ENCODE data around the gene ARAP1. TPM values are rescaled to one million over a fixed set of nuclear protein-coding genes. Genes with fewer than 3 reads are reported as not detected.

ARAP1 gene
- total RNA-seq, 1 experiment from 2014 or later = 73.6 TPM

GRCh38 chr11:72760539-72761405, 8.6 kb upstream of the ARAP1 start:
- CTCF ChIA-PET = interaction anchor here (0.7 kb wide), 1 partner anchor 364 kb away, joined by 7 read pairs; no protein-coding TSS in a partner anchor
- H3K27ac ChIP-seq (ENCODE audit: low read length) = no peak overlapping the region
- TF ChIP-seq POLR2AphosphoS5 (IDR thresholded peaks at IDR 0.05; ENCODE audit: low read depth, low read length) (no peak), SIN3A (IDR thresholded peaks at IDR 0.05; ENCODE audit: borderline replicate concordance, insufficient read depth, low read depth, low read length) (no peak), TCF7L2 (IDR thresholded peaks at IDR 0.05; ENCODE audit: low read depth, low read length) (no peak), REST (IDR thresholded peaks at IDR 0.05; ENCODE audit: insufficient read depth in 1 of 2, low read depth in 2 of 2, low read length in 1 of 2) (no peak), CTCF (IDR thresholded peaks at IDR 0.05) (no peak)
- intact Hi-C loops (cut with micrococcal nuclease; ENCODE audit: unreplicated experiment) = no loop called here
- BruUV-seq (replicated peaks) = no TSS peak
- H3K36me3 ChIP-seq (ENCODE audit: control insufficient read depth, insufficient read depth, low read length) = no peaks in the 10 kb centered on the region
- H3K27me3 ChIP-seq (ENCODE audit: control insufficient read depth, insufficient read depth, low read length) = no peaks in the 10 kb centered on the region
- no peaks in the 10 kb centered on the region for H3K4me1 ChIP-seq (ENCODE audit: control insufficient read depth, insufficient read depth, low read length)
- DNase-seq (ENCODE audit: low read depth, low spot score) = no peak
- POLR2A ChIA-PET = no interaction called here
- no peak overlapping the region for H3K4me3 ChIP-seq (ENCODE audit: low read depth in 2 of 2, low read length in 2 of 2)
- no peak for ATAC-seq
- no peaks in the 10 kb centered on the region for H3K9me3 ChIP-seq (ENCODE audit: control insufficient read depth, insufficient read depth, low read depth, low read length)
- in situ Hi-C loops (cut with HindIII; ENCODE audit: low pct_unique_long_range_greater_than_20kb, low sequenced_read_pairs) = no loop called here

- Histone ChIP-seq H3K4me1 (ENCODE audit: control insufficient read depth, insufficient read depth, low read length) (no peaks in the 10 kb centered on the region), H3K27ac (ENCODE audit: low read length) (no peak overlapping the region), H3K9me3 (ENCODE audit: control insufficient read depth, insufficient read depth, low read depth, low read length) (no peaks in the 10 kb centered on the region), H3K36me3 (ENCODE audit: control insufficient read depth, insufficient read depth, low read length) (no peaks in the 10 kb centered on the region), H3K27me3 (ENCODE audit: control insufficient read depth, insufficient read depth, low read length) (no peaks in the 10 kb centered on the region), H3K4me3 (ENCODE audit: low read depth in 2 of 2, low read length in 2 of 2) (no peak overlapping the region)
- TF ChIP-seq REST (IDR thresholded peaks at IDR 0.05; ENCODE audit: insufficient read depth in 1 of 2, low read depth in 2 of 2, low read length in 1 of 2) (no peak), TCF7L2 (IDR thresholded peaks at IDR 0.05; ENCODE audit: low read depth, low read length) (no peak), SIN3A (IDR thresholded peaks at IDR 0.05; ENCODE audit: borderline replicate concordance, insufficient read depth, low read depth, low read length) (no peak), CTCF (IDR thresholded peaks at IDR 0.05) (no peak), POLR2AphosphoS5 (IDR thresholded peaks at IDR 0.05; ENCODE audit: low read depth, low read length) (no peak)
- ATAC-seq (no peak), DNase-seq (ENCODE audit: low read depth, low spot score) (no peak)
- in situ Hi-C loops (cut with HindIII; ENCODE audit: low pct_unique_long_range_greater_than_20kb, low sequenced_read_pairs) = no loop called here
- ChIA-PET POLR2A (interaction anchor here (0.7 kb wide), 1 partner anchor 568 kb away, joined by 3 read pairs; no protein-coding TSS in a partner anchor), CTCF (no interaction called here)
- intact Hi-C loops (cut with micrococcal nuclease; ENCODE audit: unreplicated experiment) = no loop called here
- no TSS peak for BruUV-seq (replicated peaks)
These were observed 7.3 kb upstream of the ARAP1 start for GRCh38 chr11:72759468-72759985.

Measured in Panc1 (cell line).